ENCODE data around the gene HOXB7.

The HOXB7 gene

DNA sequence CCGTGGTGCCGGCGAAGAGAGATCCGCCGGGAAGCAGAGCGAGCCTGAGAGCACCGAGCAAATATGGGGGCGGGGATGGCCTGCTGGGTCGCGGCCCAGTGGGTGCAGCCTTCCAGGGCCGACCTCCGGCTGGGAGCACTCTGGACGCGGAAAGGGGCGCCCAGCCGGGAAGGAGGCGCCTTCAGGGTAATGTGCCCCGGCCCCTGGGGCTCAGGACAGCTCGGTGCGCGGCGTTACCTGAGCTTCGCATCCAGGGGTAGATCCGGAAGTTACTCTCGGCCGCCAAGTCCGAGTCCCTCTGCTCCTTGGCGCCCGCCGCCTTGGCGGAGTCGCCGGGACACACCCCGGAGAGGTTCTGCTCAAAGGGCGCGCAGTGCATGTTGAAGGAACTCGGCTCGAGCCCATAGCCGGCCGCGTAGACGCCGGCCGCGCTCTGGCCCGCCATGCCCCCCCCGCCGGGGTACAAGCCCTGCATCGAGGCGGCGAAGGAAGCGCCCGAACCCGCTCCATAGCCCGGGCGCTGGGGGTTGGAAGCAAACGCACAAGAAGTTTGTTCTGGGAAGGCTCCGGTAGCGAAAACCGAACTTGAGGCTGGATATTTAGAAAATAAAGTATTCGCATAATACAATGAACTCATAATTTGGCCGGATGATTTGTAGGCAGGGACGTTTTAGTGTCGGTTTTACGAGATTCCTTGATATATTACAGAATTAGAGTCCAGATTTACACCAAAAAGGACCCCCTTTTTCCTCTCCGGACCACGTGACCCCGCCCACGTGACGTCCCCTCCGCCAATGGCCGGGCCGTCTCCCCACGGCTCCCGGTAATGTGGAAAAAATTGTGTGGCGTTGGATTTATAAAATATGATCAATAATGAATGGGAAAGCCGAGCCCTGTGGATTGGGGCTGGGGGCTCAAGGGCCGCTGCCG is at the start of gene HOXB7:
HOXB7 (minus strand) TSS at position 736 of the 930 bp plus-strand sequence; CDS start at position 637, 99 bp downstream.
- peak; percentile 86 to 92 (median 90) for DNase-seq

DNA sequence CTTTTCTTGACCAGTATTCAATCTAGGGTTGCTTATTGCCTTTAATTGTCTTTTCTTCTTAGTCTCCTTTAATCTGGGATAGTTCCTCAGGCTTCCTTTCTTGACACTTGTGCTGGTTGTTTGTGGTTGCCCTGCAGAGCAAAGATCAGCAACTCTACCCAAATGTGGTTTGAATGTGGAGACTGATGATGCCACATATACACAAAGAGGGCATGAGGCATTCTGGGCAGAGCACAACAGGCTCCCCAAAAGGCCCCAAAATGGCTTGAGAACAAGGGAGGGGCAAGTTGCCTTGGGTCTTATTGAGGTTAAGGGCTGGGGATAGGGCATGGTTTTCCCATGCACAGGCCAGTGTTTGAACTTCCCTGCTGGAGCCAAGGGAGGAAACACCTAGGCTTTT is 45.1 kb upstream of the HOXB7 start:
- DNase-seq, result no peak

DNA sequence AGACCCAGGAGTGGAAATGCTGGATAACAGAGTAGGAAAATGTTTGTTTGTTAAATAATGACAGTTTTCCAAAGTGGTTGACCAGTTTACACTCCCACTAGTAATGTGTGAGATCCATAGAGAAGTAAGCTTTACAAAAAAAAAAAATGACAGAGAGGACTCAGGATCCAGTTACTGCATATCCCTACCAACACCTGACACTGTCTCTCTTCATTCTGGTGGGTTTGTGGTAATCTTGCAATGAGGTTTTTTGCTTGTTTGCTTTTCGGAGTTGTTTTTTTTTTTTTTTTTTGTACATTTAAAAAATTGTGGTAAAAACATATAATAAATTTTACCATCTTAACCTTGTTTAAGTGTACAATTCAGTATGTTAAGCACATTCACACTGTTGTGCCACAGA is 38.9 kb upstream of the HOXB7 start:
- DNase-seq, result no peak

DNA sequence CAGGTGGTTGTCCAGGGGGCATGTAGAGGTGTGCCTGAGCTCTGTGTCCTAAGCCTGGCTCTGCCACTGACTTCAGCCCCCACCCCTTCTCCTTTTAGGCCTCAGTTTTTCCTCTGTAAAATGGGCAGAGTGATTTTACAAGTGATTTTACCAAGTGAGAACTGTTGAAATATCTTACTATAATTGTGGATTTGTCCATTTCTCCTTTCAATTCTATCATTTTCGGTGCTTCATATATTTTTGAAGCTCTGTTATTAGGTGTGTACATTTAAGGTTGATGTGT is 37.1 kb upstream of the HOXB7 start:
- no peak for DNase-seq

DNA sequence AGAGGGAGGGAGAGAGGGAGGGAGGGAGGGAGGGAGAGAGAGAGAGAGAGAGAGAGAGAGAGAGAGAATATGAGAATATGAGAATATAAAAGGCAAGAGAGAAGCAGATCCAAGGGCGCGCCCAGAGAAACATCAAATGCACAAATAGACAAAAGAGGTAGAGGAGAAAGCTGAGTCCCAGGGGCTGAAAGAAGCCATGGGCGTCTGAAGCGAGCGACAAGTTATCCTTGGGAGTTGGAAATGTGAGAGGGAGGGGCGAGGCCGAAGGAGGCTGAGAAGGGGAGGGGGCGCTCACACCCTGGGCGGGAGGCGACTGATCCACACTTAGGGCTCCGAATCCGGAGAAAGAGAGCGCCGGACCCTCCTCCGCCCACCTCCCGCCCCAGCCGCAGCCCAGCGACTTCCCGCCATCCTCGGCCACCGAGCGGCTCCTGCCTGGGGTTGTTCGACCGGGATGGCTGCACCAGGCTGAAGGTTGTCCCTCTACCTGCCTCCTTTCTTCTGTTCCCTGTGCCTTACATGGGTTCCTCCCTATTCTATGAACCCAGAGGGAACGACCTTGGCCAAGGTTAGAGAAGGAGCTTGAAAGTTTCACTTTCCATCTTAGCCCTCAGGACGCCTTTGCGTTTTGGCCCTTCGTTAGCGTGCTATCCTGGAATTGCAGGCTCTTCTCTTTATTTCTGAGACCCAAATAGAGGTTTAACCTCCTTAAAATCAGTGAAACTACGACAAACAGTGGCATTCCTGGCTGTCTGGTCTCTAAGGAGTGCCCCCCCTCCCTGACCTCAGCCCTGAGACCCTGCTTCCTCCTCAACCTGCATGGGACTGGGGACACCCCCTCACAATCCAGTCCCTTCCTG is 36.5 kb upstream of the HOXB7 start:
- peak in 2 of 3 experiments; percentile 62 to 71 for DNase-seq

DNA sequence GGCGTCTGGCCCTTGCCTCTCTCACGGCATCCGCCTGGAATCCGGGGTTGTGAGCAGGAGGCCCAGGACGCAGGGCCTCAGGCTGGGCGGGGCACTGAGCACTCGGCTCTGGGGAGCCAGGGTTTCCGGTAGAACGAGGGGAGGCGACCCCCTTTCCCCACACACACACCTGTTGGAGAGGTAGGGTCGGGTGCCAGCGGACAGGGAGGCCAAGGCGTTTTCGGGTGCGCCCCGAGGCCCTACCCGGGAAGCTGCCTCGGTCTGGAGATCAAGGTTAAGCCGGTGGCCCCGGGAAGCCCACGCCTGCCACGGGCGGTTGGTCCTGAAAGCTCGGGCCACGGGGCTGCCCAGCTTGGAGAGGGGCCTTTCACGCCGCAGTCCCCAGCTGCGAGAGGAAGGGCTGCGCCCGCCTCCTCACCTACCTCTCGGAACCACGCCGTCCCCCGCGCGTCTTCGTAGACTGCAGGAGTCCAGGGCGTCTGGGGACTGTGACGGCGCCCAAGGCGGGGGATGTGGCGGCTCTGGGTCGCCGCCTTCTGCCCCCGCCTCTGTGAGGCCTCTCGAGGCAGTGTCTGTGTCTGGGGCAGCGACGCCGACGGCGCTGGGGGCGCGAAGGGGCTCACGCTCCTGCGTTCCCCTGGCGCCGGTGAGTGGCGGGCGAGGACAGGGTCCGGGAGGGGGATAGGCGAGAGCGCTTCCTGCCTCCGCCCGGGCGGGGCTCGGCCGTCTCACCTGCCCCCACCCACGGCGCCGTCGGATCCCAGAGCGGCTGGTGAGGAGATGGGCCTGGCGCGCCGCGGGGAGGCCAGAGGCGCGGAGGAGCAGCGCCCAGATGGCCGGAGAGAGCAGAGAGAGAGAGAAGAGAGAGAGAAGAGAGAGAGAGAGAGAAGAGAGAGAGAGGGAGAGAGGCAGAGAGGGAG is 35.6 kb upstream of the HOXB7 start:
- peak; percentile 62 to 72 (median 62) for DNase-seq

DNA sequence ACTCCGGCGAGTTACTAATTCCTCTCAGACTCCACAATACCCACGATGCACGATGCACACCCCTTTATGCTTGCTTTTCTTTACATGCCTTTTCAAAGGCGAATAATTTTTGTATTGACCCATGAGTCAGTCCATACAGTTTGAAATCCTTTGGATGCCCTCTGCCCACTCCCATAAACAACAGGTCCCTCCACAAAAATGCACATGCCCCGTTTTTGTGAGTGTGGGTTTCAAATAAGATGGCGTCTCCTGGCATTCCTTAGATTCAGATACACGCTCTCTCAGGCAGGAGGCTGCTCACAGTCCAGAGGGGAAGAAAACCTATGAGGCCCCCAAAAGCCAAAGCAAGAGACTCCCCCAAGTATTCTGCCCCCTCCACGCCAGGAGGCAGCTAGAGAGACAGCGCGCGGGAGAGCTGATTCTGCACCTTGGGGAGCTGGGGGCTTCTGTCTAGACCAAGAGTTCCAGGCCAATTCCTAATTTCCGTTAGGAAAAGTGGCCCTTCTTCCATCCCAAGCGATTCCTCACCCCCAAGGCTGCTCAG is 34.9 kb upstream of the HOXB7 start:
- no peak for DNase-seq

DNA sequence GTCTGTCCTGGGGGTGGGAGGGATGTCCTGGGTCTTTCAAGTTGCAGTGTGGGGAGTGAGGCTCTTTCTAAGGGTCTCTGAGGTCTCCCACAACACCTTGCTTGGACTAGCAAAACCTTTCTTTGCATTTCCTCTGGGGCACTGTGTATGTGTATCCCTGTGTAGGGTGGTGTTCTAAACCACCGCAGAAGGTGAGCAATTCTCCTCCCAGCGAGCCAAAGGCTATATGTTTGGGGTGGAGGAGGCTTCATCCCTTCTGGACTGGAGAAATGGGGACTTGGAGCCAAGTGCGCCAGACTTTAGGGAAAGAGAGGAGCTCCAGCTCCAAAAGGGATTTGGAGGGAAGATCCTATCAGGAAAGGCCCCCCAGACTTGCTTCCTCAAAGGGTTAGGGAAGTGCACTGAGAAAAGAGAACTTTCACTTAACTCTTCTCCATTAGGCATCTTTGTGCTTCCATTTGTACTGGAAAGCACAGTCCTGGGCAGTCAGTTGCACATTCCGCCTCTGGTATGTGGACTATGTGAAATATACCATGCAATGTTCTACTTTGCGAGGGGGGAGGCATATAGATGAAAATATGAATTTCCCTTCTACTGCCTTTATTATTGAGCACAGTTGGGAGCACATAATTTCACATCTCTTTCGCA is 34.2 kb upstream of the HOXB7 start:
- DNase-seq, result no peak

DNA sequence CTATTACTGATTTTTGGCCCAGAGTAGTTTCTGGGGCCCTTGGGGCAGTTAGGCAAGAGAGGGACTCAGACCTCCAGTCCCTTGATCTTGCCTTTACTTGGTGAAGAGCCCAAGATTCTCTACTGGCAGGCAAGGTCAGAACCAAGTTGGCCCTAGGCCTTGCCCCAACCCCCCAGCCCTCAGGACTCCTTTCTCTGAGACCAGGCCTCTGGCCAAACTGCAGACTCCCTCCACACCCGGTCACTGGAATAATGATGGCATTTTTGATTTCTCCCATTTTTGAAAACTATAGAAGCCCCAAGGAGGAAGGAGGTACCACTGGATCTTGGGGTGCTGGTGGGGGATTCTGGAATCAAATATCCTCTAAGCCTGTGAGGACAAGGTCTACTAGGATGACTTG is 33.3 kb upstream of the HOXB7 start:
- DNase-seq, result no peak

DNA sequence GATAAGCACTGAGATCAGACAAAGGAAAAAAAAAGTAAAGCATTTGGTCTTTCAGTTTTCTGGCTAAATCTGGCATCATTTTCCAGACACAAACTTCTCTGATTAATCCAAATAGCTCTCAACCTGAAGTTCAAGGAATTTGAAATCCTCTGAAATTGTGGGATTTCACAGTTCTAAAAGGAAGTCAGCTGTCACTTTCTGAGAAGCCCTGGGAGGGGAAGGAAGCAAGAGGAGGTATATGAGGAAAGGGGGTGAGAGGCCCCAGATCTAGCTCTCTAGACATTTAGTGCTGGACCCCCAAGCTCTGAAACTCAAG is 32.8 kb upstream of the HOXB7 start:
- no peak for DNase-seq

DNA sequence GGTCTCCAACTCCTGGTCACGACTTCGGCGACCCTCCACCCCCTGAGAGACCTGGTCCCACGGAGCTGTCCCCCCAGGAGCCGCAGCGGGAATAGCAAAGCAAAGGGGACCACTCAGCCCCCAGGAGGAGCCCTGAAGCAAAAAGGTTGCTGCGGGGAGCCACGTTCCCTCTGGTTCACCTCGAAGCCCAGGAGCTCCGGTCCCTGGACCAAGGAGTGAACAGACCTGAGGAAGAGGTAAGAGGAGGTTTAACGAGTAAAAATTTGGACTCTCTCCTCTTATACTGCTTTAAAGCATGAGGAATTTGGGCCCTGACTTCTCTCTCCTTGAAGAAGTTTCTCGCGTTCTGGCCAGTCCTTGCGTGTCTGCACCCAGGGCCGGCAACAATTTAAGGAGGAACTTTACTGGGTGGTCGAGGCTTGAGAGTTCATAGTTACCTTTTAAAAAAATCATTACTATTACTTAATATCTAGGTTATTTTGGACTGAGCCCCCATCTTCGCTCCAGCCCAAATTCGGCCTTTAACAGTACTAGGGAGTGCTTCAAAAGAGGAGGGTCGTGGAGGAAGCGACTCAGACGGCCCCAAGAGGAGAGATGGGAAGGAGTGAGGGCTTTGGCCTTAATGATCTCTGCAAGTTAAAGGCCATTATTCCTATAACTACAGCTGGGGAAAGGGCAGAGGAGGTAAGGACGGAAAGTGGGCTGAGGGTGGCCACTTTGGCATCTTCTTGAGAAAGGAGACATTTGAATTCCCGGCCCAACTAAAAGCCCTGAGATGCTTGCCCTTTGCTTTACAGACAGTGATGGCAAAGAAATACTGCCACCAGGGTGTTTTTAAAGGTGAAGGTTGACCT is 32.3 kb upstream of the HOXB7 start:
- no peak for DNase-seq

DNA sequence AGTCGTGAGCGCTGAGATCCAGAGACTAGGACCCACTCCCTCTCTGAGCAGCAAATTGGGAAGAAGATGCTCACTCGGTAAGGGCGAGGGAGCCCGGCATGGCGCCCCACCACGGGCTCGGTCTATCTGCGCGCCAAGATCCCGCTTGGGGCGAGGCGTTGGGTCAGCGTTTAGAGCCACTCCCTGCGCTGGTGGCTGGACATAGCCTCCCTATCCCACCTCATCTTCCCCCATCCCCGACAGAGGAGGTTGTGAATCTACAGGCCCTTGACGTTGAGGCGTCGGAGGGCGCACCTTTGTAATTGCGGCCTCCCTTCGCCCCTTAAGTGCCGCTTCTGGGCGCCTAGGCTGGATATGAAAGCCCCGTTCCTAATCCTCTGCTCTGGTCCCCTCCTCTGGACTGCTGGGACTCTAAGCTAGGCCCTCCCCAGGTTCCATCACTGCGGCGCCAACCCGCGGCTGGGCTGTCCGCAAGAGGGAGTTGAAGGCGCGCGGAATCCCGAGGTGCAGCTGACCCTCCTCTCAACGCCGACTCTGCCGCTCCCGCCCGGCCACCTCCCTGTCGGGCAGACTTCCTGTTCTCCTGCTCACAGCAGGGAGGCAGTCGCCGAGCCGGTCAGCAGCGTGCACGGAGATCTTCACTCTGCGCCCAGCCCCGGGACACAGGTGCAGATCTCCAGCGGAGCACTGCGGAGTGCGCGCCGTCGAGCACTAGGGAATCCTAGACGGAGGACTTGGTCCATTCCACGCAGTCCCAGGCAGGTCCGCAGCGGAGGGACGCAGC is 31.4 kb upstream of the HOXB7 start:
- peak in 2 of 3 experiments; percentile 34 to 37 for DNase-seq

DNA sequence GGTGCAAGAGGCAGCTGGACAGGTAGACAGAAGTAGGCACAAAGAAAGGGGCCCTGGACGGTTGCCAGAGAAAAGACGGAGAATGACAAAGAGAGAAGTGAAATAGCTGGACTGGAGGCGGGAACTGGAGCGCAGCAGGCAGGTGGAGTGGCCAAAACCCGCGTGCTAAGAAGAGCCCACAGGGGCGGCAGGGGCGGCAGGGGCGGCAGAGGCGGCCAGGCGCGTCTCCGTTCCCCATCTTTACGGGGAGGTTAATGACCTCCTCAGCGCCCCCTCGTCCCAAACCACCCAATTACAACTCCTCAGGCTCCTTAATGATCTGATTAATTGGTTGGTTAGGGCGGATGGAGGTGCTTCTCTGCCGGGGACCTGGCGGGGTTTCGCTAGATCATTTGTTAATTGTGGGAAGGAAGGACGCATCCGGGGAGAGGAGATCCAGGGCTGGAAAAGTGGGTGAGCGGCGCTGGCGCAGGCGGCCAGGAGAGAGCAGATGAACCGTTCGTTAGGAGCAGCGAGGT is 30.8 kb upstream of the HOXB7 start:
- DNase-seq, result peak in 2 of 3 experiments; percentile 42 to 63

DNA sequence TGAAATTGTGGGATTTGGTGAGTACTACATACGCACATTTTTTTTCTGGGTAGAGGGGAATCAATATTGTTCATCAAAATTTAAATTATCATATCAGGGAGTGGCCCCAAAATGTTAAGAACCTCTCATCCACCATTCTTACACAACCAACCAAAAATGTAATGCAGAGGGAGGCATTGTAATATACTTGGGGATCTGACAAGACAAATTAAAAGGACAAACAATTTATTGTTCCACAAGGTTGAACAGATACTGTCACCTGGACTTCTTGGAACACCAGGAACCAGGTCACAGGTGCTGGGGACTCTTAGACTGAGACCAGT is 30.0 kb upstream of the HOXB7 start:
- DNase-seq, result no peak

DNA sequence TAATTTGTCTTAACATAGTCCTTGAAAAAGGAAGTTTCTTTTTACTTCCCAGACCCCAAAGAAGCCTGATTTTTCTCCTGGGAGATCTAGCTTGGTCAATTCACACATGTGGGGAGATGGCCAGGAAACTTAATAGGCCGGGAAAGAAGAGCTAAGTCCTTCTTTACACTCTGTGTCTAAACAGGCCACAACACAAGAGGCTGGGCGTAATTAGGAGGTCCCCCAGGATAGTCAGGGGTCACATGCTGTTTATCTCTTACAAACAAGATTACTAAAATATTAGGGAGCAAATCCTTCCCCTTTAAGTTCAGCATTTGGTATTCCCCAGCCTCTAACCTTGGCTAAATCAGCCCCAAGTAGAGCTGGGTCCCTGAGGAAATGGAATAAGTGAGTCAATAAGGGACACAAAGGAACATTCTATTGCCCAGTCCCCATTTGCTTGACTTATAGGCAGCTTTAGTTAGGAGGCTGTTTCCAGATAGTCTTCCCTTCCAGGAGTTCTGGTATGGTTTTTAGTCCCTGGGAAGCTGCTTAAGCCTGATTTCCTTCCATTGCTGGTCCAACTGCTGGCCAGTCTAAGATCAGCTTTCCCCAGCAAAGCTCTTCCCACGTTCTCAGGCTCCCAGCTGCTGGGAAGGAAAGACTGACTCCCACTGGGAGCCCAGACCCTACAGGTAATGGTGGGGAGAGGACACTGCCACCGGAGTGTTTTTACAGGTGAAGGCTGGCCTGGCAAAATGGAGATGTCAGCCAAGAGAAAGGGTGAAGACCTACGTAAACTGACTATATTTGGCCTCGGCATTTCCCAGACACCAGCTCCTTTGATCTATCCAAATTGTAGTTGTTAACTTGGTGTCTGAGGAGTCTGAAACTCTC is 29.4 kb upstream of the HOXB7 start:
- no peak for DNase-seq

DNA sequence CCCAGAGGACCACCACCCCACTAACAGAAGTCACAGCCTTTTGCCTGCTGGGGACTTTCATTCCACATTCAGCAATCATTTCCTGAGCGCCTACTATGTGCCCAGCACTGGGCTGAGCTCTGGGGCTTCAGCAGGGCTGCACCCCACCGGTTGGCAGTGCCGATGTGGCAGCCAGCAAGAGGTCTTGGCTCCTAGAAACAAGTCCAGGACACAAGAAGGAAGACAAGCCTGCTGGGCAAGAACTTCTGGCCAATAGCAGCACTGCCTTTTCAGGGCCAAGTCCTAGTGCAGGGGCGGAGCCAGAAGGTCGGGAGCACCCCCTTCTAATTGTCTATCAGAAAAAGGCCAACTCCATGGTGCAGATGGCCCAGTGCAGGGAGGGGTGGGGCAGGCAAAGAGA is 28.3 kb upstream of the HOXB7 start:
- no peak for DNase-seq

DNA sequence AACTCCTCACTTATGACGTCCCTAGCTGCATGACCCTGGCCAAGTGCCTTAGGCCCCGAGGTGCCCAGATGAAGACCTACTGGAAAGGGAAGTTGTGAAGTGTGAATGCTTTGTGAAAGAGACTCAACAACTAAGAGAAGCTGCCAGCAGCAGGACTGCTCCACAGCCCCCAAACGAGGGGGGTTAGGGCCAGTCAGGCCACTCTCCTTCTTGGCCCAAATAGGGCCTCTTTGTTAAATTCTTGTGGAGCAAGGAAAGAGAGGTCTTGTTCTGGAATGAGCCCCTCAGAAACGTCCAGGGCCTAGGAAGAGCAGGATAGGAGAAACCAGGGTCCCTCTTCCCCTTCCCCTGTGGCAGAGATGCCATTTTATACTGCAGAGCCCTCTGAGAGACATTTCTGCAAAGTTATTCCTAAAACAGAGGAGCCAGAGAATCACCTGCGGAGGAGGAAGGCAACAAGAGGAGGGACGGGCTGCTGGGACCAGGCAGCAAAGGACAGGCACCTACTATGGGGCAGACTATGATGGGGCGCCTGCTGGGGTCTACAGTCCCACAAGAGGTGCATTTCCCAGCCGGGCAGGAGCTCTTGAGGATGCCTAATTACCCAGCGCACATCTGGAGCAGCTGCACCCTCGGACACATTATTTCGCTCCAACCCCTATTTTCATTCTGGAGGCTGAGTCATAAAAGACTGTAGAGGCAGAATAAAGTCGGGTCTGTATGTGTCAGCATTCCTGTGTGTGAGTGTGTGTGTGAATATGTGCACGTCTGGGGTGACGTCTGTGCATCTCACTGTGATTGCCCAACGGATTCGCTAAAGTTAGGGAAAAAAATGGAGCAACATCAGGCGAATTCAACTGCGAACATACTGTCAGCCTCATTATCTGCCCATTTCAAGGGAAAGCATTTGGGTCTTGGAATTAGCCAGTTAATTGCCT is 26.8 kb upstream of the HOXB7 start:
- no peak for DNase-seq
